Measurements from ENCODE around the gene WEE2. TPM values are rescaled to one million over a fixed set of nuclear protein-coding genes. Genes with fewer than 3 reads are reported as not detected.

Gene WEE2
- total and polyA plus RNA-seq, 8 donors = 0.23 to 0.64 (median 0.44) TPM; not detected in 2

DNA sequence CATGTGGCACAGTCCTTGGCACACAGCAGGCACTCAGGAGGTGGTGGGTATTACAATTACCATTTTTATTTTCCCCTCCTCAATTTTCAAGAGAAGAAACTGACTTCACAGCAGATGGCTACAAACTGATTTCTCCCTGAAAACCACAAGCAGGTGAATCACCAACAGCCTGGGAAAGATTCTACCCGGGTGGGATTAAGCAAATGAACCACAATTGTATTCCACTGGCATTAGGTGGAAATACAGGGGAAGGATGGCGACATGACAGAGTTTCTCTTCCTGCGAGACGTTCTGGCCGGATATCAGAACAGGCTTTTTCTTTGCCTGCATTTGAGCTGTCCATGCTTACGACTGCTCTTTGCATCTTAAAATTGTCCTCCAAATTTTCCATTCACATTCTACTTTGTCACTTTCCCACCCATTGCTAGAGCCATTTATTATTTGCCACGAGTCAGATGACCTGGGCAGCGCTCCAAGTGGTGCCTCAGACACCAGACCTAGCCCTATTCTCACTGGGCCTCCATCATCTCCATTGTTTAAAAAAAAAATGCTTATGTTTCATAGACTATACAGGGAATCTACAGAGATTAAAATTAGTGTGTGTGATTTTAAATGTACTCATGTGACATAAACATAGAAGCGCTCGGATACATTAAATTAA, 10.8 kb upstream of the WEE2 start:
- peaks cover 0 to 10% of the 10 kb centered on the region in 2 donors for H3K27me3 ChIP-seq
- H3K27ac ChIP-seq = no peak overlapping the region
- no peaks in the 10 kb centered on the region for H3K36me3 ChIP-seq
- TF ChIP-seq CTCF (IDR thresholded peaks at IDR 0.05) = no peak
- H3K9me3 ChIP-seq = no peaks in the 10 kb centered on the region
- H3K4me1 ChIP-seq = peaks cover 0 to 54% of the 10 kb centered on the region in 2 donors
- DNase-seq = no peak
- intact Hi-C loops (cut with DNase I) = no loop called here
- ATAC-seq = no peak
- no peak overlapping the region for H3K4me3 ChIP-seq

DNA sequence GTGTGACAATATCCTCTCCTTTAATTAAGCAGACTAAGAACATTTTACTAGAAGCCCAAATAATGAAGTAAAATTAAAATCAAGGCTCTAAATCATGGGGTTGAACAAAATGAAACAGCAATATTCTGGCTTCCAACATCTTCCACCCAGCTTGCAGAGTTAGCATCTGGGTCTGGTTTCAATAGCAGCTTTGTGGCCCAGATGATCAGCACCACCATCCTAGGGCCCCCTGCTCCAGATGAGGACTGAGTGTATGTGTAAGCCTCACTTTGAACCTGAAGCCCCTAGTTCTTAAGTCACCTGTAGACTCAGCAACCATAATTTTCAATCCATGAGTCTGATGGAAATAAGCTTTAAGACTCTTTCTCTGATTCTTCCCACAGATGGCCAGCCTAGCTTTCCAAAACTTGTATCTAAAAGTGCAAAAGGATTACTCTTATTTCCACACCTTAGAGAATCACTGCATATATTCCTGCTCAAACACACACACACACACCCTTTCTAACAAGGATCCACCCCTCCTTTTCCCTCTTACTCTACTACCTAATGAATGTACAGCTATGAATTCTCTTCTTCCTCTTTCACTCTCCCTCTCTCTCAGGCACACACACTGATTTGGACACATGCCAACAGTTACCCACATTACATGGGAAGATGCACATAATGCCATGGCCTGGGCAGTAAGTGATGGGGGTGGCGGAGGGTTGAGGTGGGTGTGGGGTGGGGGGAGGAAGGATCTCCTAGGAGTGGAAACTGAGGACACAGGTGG, 9.7 kb upstream of the WEE2 start:
- H3K4me1 ChIP-seq = peaks cover 2 to 61% of the 10 kb centered on the region in 2 donors
- TF ChIP-seq CTCF (IDR thresholded peaks at IDR 0.05) = no peak
- ATAC-seq = no peak
- no peaks in the 10 kb centered on the region for H3K9me3 ChIP-seq
- intact Hi-C loops (cut with DNase I) = no loop called here
- H3K27ac ChIP-seq = no peak overlapping the region
- H3K36me3 ChIP-seq = no peaks in the 10 kb centered on the region
- peaks cover 0 to 21% of the 10 kb centered on the region in 2 donors for H3K27me3 ChIP-seq
- DNase-seq = no peak
- H3K4me3 ChIP-seq = no peak overlapping the region

DNA sequence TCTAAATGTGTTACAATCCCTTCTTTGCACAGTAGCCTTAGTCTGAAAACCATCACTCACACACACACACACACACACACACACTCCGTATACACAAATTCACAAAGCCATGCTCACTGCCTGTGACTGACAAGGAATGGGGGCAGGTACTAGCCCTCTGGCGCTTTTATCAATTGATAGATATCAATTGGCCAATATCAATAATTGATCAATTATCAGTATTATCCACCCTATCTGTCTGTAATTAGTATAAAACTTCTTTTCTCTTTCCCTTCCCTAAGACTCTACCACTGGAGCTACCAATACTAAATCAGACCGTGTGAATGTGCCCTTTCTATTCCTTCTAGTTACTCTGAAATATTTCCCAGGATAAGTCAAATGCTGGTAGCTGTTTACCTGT, 8.3 kb upstream of the WEE2 start:
- no peaks in the 10 kb centered on the region for H3K9me3 ChIP-seq
- H3K27ac ChIP-seq = no peak overlapping the region
- H3K4me3 ChIP-seq = no peak overlapping the region
- intact Hi-C loops (cut with DNase I) = no loop called here
- no peak for TF ChIP-seq CTCF (IDR thresholded peaks at IDR 0.05)
- H3K27me3 ChIP-seq = peaks cover 0 to 25% of the 10 kb centered on the region in 2 donors
- H3K36me3 ChIP-seq = no peaks in the 10 kb centered on the region
- no peak for ATAC-seq
- DNase-seq = no peak
- H3K4me1 ChIP-seq = peaks cover 2 to 61% of the 10 kb centered on the region in 2 donors

DNA sequence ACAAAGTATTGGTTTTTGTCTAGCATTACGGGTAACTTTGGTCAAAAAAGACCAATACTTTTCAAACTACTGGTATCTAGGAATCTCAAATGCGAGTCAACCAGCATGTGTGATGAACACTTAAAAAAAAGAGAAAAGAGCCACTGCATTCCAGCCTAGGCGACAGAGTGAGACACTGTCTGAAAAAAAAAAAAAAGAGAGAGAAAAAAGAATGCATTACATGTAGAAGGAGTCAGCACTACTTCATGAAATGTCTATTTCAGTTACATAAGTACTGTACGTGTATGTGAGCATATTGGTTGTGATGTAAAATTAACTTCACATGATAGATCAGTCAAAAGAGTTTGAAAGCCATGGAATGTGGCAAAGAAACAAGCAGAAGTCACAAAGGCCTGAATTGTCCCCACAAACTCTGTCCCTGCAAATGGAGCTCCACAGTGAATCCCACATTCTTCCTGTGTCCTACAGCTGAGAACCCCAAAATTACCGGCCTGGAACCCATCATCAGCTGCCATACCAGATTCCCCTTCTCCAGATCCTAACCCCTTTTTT, 7.8 kb upstream of the WEE2 start:
- H3K36me3 ChIP-seq = no peaks in the 10 kb centered on the region
- DNase-seq (no peak), ATAC-seq (no peak)
- H3K4me3 ChIP-seq = peak overlapping the region in 1 of 2 donors; percentile 77
- H3K27me3 ChIP-seq = peaks cover 0 to 25% of the 10 kb centered on the region in 2 donors
- intact Hi-C loops (cut with DNase I) = no loop called here
- H3K4me1 ChIP-seq = peaks cover 2 to 61% of the 10 kb centered on the region in 2 donors
- H3K27ac ChIP-seq = no peak overlapping the region
- no peaks in the 10 kb centered on the region for H3K9me3 ChIP-seq
- no peak for TF ChIP-seq CTCF (IDR thresholded peaks at IDR 0.05)

GRCh38 chr7:141700848-141701371, 7.2 kb upstream of the WEE2 start:
- Histone ChIP-seq H3K4me1 (peaks cover 2 to 56% of the 10 kb centered on the region in 2 donors), H3K27ac (peak overlapping the region in 1 of 2 donors; percentile 78), H3K36me3 (no peaks in the 10 kb centered on the region), H3K4me3 (peak overlapping the region; percentile 71 to 77), H3K27me3 (peaks cover 0 to 25% of the 10 kb centered on the region in 2 donors), H3K9me3 (no peaks in the 10 kb centered on the region)
- intact Hi-C loops (cut with DNase I) = no loop called here
- DNase-seq (peak in 1 of 4 donors; percentile 55), ATAC-seq (peak; percentile 32)
- TF ChIP-seq CTCF (IDR thresholded peaks at IDR 0.05) = no peak

All from left lung (tissue), 10 donors.